Skeletal muscle cell (primary cell): Measurements from ENCODE around the gene HCRTR1.
A peak's percentile ranks its signal among the peaks of the same experiment; 100 is the strongest.
"Not testable (repeated sequence)": the region's sequence is repeated elsewhere in the genome, so short reads cannot be mapped to it uniquely, and the experiment has no call there.

ENCODE experiments used
- DNase-seq: peaks from one replicate; pipeline ENCODE4 v3.0.0-alpha.2; 2010; ENCODE audit warnings: low read depth
- H3K4me3 ChIP-seq: 2 replicates; pipeline ENCODE4 v1.5.1; 2011; ENCODE audit warnings: low read depth, mild to moderate bottlenecking, control low read depth, low read length, moderate library complexity

HCRTR1 gene

DNA sequence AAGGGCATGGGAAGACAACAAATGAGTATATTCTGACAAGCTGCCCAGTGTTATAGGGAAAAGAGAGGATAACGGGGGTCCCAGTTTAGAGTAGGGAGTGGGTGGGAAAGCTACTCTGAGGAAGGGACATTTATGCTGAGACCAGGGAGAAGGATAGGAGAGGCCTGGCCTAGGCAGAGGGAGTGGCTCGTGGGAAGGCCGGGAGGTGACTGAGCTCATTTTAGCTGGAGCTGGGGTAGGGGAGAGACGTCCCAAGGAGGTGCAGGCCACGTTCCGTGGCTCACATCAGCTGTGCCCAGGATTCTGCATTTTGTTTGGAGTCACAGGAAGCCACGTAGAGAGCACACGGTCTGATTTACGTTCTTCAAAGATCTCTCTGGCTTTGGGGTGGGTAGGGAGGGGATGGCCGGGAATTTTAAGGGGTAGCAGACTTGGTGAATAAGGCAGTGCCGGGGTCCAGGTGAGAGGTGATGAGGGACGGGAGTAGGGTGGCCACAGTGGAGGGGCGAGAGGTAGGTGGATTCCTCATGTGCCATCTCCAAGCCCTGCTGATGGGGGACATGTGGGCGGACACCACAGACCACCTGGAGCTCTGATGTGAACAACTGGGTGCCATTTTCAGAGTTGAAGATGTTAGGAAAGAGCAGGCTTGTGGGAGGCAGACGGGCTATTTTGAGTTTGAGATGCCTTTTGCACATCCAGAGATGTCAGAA is 36.4 kb upstream of the HCRTR1 start:
- DNase-seq = no peak
- H3K4me3 ChIP-seq = no peak overlapping the region

DNA sequence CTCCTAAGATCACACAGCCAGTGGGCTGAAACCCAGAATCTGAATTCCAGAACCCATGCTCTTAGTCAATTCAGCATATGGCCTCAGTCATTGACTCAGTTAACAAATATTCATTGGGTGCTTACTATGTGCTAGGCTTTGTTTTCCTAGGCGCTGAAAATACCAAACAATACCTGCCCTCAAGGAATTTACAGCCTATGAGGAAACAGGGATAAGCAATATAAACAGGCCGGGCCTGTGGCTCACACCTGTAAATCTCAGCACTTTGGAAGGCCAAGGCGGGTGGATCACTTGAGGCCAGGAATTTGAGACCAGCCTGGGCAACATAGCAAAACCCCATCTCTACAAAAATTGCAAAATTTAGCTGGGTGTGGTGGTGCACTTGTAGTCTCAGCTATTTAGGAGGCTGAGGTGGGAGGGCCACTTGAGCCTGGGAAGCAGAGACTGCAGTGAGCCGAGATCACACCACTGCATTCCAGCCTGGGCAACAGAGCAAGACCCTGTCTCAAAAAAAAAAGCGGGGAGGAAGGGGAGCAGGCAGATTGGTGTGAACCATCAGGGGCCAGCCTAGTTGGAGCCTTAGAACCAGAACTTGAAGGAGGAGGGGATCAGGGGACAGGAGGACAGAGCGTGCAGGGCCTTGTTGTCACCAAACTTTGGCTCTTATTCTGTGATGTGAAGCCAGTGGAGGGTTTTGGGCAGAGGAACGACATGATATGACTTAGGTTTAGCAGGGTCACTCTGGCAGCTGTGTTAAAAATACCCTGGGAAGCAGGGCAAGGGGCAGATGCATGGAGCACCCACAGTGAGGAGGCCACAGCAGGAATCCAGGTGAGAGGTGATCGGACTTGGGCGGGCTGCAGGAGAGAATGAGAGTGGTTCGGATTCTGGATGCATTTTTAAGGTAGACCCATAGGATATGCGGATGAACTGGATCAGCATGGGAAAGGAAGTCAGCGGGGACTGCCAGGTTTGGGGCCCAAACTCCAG is 35.4 kb upstream of the HCRTR1 start:
- H3K4me3 ChIP-seq = no peak overlapping the region
- DNase-seq = no peak

DNA sequence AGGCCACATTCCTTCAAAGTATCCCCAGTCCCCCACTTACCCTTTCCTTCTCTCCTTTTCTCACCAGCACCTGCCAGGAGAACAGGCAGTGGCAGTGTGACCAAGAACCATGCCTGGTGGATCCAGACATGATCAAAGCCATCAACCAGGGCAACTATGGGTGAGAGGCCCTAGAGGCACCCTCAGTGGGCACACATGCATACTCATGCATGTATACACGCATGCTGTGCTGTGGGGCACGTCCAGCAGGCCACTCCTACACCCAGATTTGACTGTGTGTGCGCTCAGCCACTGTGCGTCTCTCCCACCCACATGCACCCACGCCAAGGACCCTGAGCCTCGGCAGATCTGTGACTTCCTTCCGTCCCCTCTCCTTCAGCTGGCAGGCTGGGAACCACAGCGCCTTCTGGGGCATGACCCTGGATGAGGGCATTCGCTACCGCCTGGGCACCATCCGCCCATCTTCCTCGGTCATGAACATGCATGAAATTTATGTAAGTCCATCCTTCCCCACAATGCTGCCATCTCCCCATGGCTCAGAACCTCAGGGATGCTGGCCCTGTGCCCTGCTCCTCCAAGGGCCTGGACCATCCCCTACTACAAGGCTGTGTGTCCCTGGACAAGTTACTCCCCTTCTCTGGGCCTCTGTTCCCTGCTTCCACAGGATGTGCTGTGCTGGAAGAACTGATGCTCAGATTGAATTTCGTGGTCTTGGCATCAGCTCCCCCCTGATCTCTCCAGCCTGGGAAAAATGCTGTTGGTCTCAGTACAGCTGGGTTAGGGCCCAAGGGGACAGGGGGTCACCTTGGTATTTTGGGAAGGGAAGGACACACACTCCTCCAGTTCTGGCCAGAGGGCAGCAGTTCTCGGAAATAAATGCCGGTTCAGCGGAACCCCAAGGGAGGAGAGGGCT is 34.2 kb upstream of the HCRTR1 start:
- no peak overlapping the region for H3K4me3 ChIP-seq
- DNase-seq = no peak

GRCh38 chr1:31583995-31584868 is 33.3 kb upstream of the HCRTR1 start:
- DNase-seq = no peak
- no peak overlapping the region for H3K4me3 ChIP-seq

DNA sequence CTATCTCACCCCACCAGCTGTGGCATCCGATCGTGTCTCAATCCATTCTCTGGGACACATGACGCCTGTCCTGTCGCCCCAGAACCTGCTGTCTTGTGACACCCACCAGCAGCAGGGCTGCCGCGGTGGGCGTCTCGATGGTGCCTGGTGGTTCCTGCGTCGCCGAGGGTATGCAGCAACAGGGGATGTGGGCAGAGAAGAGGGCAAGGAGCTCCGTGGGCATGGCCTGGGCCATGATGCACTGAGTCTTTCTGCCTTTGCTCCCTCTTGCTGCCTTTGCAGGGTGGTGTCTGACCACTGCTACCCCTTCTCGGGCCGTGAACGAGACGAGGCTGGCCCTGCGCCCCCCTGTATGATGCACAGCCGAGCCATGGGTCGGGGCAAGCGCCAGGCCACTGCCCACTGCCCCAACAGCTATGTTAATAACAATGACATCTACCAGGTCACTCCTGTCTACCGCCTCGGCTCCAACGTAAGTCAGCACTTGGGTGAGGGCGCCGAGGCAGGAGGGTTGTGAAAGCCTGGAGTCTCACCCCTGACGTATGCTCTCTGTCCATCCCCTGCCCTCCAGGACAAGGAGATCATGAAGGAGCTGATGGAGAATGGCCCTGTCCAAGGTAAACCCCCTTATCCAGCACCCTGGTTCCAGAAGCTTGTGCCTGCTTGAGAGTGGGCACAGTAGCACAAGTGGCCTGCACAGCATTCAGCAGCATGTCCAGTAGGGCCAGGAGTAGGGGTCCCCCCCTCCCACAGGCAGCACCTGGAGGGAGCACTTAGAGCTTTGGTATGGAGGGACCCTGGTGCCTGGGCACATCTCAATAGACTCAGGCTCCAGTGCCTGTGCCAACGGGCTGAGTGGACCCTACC is 32.4 kb upstream of the HCRTR1 start:
- H3K4me3 ChIP-seq = no peak overlapping the region
- no peak for DNase-seq

- no peak overlapping the region for H3K4me3 ChIP-seq
- DNase-seq = no peak
Observed at GRCh38 chr1:31585736-31586365, 31.6 kb upstream of the HCRTR1 start.

GRCh38 chr1:31586376-31587327 is 30.8 kb upstream of the HCRTR1 start:
- H3K4me3 ChIP-seq = no peak overlapping the region
- DNase-seq = no peak

- not testable (repeated sequence) for DNase-seq, H3K4me3 ChIP-seq
Observed at GRCh38 chr1:31587328-31587699, 30.2 kb upstream of the HCRTR1 start.

- no peak for DNase-seq
- H3K4me3 ChIP-seq = no peak overlapping the region
Observed at GRCh38 chr1:31587720-31588423, 29.6 kb upstream of the HCRTR1 start.

GRCh38 chr1:31588751-31589515 is 28.6 kb upstream of the HCRTR1 start:
- H3K4me3 ChIP-seq = peak overlapping the region; percentile 39
- DNase-seq = no peak

DNA sequence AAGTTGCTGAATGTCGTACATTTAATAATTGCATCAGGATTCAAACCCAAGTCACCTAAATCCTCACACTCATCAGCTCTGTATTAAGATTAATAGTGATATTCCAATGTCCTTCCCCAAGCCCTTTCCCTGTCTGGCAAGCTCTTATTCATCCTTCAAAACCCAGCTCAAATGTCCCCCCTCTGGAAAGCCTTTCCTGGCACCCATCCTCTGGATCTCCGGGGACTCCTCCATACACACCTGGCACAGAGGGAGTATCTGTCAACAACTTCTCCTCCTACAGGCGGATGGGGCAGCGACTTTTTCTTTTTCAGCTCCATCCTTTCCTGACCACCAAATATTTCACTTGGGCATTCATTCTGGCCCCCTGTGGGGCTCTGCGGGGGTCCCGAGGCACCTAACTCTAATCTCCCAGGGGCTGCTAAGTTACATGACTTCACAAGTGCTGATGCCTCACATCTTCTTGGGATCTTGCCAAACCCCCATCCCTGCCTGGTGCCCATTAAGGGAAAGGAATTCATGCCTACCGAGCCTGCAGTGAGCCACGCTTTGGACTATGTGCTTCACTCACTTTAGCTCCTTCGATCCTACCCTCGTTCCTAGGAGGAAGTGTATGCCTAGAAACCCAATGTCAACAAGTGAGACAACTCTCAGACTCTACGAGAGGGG is 25.9 kb upstream of the HCRTR1 start:
- DNase-seq = no peak

DNA sequence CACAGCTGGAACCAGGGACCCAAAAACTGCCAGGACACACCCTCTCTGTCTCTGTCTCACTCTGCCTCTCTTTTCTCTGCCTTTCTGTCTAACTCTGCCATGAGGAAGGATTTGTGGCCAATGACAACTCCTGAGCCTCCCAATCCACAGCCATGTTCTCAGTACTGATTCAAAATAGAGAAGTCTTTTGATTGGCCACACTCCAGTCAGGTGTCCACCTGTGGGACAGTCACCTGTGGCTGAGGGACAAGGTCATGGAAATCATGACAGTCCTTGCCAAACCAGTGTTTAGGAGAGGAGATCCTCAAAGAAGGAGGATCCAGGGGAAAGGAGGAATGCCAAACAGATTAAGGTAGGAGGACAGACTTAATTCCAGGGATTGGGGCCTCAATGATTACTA is 25.4 kb upstream of the HCRTR1 start:
- DNase-seq = no peak
- H3K4me3 ChIP-seq = no peak overlapping the region

More for the DNA sequence above, 25.9 kb upstream of the HCRTR1 start:
- H3K4me3 ChIP-seq = no peak overlapping the region

DNA sequence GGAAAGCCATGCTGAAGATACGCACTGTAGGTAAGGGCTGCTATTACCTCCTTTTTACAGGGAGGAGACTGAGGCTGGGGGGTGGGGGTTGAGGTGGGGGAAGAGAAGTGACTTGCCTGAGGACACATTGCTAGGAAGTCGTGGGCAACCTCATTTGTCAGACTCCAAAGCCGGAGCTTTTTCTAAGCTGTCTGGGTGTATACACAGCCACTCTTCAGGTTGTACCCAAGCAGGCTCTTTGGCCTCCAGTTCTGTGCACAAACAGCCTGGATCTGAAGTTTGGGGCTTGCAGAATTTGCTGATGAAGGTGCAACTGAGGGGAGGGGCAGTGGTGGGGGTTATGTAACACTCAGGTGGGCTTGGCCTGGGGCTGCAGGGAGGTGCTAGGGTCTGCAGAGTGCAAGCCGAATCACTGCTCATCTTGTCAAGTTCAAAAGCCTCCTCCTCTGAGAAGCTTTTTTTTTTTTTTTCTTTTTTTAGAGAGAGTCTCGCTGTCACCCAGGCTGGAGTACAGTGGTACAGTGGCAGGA is 24.3 kb upstream of the HCRTR1 start:
- no peak for DNase-seq
- H3K4me3 ChIP-seq = no peak overlapping the region
